ENCODE measurements around the gene ARX. TPM values are rescaled to one million over a fixed set of nuclear protein-coding genes. Genes with fewer than 3 reads are reported as not detected.

Gene ARX
- total and polyA plus RNA-seq, 9 of the 15 experiments (the other 6 are each of a cell fraction or from before 2014, with no cell fraction given) = 0.03 TPM; not detected in 8

DNA sequence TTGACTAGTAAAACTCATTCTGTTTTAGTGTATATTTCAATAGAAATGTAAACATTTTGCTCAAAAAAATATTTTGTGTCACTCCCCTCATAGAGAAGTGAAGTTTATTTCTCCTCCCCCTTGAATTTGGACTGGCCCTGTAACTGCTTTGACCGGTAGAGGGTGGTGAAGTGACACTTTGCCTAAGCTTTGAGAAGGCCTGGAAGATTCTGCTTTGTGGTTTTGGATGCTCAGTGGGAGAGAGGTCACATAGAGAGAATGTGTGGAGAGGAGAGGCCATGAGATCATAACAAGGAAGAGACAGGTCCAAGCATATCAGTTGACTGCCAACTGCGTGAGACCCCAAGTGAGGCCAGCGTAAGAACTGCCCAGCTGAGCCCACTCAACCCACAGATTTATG, 19.1 kb upstream of the ARX start:
- BruUV-seq (replicated peaks) = no TSS peak
- no peak overlapping the region for H3K9ac ChIP-seq (ENCODE audit: insufficient read depth in 1 of 2, low read depth in 2 of 2, low read length in 2 of 2)
- DNase-seq (ENCODE audit: extremely low read depth in 1 of 4, low spot score in 3 of 4) (peak in 1 of 4 experiments; percentile 29), FAIRE-seq (no peak), ATAC-seq (peak; percentile 75)
- H3K36me3 ChIP-seq (ENCODE audit: control insufficient read depth, insufficient read depth, low read length) = no peaks in the 10 kb centered on the region
- peaks cover 2 to 3% of the 10 kb centered on the region in 2 experiments; a peak in 3 of 5 replicates for H3K27me3 ChIP-seq (ENCODE audit: control insufficient read depth in 2 of 2, insufficient read depth in 2 of 2, low read length in 2 of 2)
- H2AFZ ChIP-seq (ENCODE audit: low read depth, low read length) = no peak overlapping the region
- H3K4me3 ChIP-seq = no peak overlapping the region
- H4K20me1 ChIP-seq (replicated peaks; ENCODE audit: control insufficient read depth, insufficient read depth, low read length) = no peaks in the 10 kb centered on the region
- no peaks in the 10 kb centered on the region for H3K9me3 ChIP-seq (replicated peaks; ENCODE audit: control insufficient read depth, insufficient read depth, low read depth, low read length)
- intact Hi-C loops (cut with micrococcal nuclease) = loop anchor here (1.0 kb wide), 1 partner anchor 109 kb away; no protein-coding TSS in a partner anchor
- WGBS (ENCODE audit: insufficient coverage, low coverage, missing lambda C conversion rate) = 0% methylated on average over 2 of the region's 3 CpGs
- no peaks in the 10 kb centered on the region for H3K79me2 ChIP-seq (ENCODE audit: control insufficient read depth, insufficient read depth, low read length)
- ChIA-PET POLR2A (no interaction called here), CTCF (ENCODE audit: low intra/inter-chr PET ratio) (interaction anchor here (0.6 to 2.1 kb wide), 2 partner anchors 109 to 839 kb away, joined by 3 to 7 read pairs; no protein-coding TSS in a partner anchor)
- TF ChIP-seq SMC3 (conservative IDR thresholded peaks at IDR 0.05; ENCODE audit: insufficient read depth, low read depth, low read length) = 0 out of 2 replicates have a peak, but pooled peaks have one; percentile 21
- no peak for TF ChIP-seq RBFOX2 (IDR thresholded peaks at IDR 0.05; ENCODE audit: low read depth, low read length)
- TF ChIP-seq, protein P1, sequence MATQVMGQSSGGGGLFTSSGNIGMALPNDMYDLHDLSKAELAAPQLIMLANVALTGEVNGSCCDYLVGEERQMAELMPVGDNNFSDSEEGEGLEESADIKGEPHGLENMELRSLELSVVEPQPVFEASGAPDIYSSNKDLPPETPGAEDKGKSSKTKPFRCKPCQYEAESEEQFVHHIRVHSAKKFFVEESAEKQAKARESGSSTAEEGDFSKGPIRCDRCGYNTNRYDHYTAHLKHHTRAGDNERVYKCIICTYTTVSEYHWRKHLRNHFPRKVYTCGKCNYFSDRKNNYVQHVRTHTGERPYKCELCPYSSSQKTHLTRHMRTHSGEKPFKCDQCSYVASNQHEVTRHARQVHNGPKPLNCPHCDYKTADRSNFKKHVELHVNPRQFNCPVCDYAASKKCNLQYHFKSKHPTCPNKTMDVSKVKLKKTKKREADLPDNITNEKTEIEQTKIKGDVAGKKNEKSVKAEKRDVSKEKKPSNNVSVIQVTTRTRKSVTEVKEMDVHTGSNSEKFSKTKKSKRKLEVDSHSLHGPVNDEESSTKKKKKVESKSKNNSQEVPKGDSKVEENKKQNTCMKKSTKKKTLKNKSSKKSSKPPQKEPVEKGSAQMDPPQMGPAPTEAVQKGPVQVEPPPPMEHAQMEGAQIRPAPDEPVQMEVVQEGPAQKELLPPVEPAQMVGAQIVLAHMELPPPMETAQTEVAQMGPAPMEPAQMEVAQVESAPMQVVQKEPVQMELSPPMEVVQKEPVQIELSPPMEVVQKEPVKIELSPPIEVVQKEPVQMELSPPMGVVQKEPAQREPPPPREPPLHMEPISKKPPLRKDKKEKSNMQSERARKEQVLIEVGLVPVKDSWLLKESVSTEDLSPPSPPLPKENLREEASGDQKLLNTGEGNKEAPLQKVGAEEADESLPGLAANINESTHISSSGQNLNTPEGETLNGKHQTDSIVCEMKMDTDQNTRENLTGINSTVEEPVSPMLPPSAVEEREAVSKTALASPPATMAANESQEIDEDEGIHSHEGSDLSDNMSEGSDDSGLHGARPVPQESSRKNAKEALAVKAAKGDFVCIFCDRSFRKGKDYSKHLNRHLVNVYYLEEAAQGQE (IDR thresholded peaks at IDR 0.05; ENCODE audit: borderline replicate concordance) = peak; percentile 31; the same call in 1 of the 2 replicates
- TF ChIP-seq, protein P1 (CRISPR knock-in tag; IDR thresholded peaks at IDR 0.05; ENCODE audit: low read depth) = no peak
- TF ChIP-seq CTCF (IDR thresholded peaks at IDR 0.05 in 2 of 3, conservative IDR thresholded peaks at IDR 0.05 in 1 of 3; ENCODE audit: insufficient read depth in 2 of 3, low read depth in 1 of 3, low read length in 3 of 3) = peak; percentile 44 to 61 (median 51); a peak in 5 of 6 replicates
- peak; percentile 47 to 66; a peak in 3 of 4 replicates for TF ChIP-seq RAD21 (CRISPR knock-in tag; conservative IDR thresholded peaks at IDR 0.05 in 1 of 2, IDR thresholded peaks at IDR 0.05 in 1 of 2)
- H3K27ac ChIP-seq (ENCODE audit: extremely low read depth, low read depth, low read length) = no peak overlapping the region
- in situ Hi-C loops (cut with MboI) = loop anchor here (10.0 kb wide), 1 partner anchor 110 kb away; no protein-coding TSS in a partner anchor
- H3K4me2 ChIP-seq (ENCODE audit: insufficient read depth, low read length) = no peak overlapping the region
- H3K9me1 ChIP-seq (ENCODE audit: control insufficient read depth, insufficient read depth, low read length) = no peaks in the 10 kb centered on the region
- no peaks in the 10 kb centered on the region; a peak in 1 of 5 replicates for H3K4me1 ChIP-seq (replicated peaks in 1 of 2; ENCODE audit: control insufficient read depth in 2 of 2, insufficient read depth in 2 of 2, low read length in 2 of 2)
